DOHH2 (cell line): ENCODE results near the gene SAMD4B.
A peak's percentile ranks its signal among the peaks of the same experiment; 100 is the strongest.

Experiments used
- H3F3A ChIP-seq: fragments of 200-600 bp; sonication (generic), shearing (Covaris generic); 2 replicates; pipeline ENCODE4 v1.6.0; 2016; ENCODE audit warnings: antibody characterized with exemption, mild to moderate bottlenecking; ENCODE audit not compliant: control insufficient read depth, insufficient read depth
- H3K27ac ChIP-seq: fragments of 200-600 bp; sonication (generic); 2 replicates; pipeline ENCODE4 v1.5.1; 2014; ENCODE audit warnings: low read depth, mild to moderate bottlenecking, low read length, moderate library complexity
- H3K27me3 ChIP-seq: fragments of 200-600 bp; sonication (generic); 2 replicates; pipeline ENCODE4 v1.6.1; 2014; ENCODE audit warnings: mild to moderate bottlenecking, low read length, mixed read lengths; ENCODE audit not compliant: control insufficient read depth
- H3K36me3 ChIP-seq: fragments of 200-600 bp; sonication (generic); 2 replicates; pipeline ENCODE4 v1.6.1; 2014; ENCODE audit warnings: mild to moderate bottlenecking, low read length, moderate library complexity, mixed read lengths; ENCODE audit not compliant: control insufficient read depth
- H3K4me1 ChIP-seq: fragments of 200-600 bp; sonication (generic); 2 replicates; pipeline ENCODE4 v1.6.1; 2014; ENCODE audit warnings: mild to moderate bottlenecking, low read length, mixed read lengths; ENCODE audit not compliant: control insufficient read depth
- H3K4me2 ChIP-seq: fragments of 200-600 bp; sonication (generic); 2 replicates; pipeline ENCODE4 v1.6.0; 2014; ENCODE audit warnings: mild to moderate bottlenecking, low read length, moderate library complexity
- H3K4me3 ChIP-seq: fragments of 200-600 bp; sonication (generic); 2 replicates; pipeline ENCODE4 v1.5.1; 2014; ENCODE audit warnings: mild to moderate bottlenecking, low read length, mixed read lengths
- H3K79me2 ChIP-seq: fragments of 200-600 bp; sonication (generic); 2 replicates; pipeline ENCODE4 v1.6.1; 2014; ENCODE audit warnings: mild to moderate bottlenecking, low read length, mixed read lengths; ENCODE audit not compliant: control insufficient read depth
- H3K9me2 ChIP-seq: fragments of 200-600 bp; sonication (generic); replicated peaks from 2 replicates; pipeline ENCODE4 v1.6.1; 2014; ENCODE audit warnings: mild to moderate bottlenecking, low read length, mixed read lengths; ENCODE audit not compliant: control insufficient read depth
- H3K9me3 ChIP-seq: fragments of 200-600 bp; sonication (generic); 2 replicates; pipeline ENCODE4 v1.6.1; 2014; ENCODE audit warnings: antibody characterized with exemption, low read length, mixed read lengths; ENCODE audit not compliant: control insufficient read depth, insufficient read depth
- H4K20me1 ChIP-seq: fragments of 200-600 bp; sonication (generic); 2 replicates; pipeline ENCODE4 v1.6.0; 2014; ENCODE audit warnings: low read depth, mild to moderate bottlenecking, antibody characterized with exemption, low read length, moderate library complexity; ENCODE audit not compliant: control insufficient read depth, insufficient read depth
- CTCF ChIP-seq: fragments of 200-600 bp; sonication (generic); IDR thresholded peaks from one replicate; pipeline ENCODE4 v1.5.1; 2014; ENCODE audit warnings: antibody characterized with exemption, mild to moderate bottlenecking, low read depth, low read length; ENCODE audit not compliant: poor library complexity, severe bottlenecking
- EZH2phosphoT487 ChIP-seq: fragments of 200-600 bp; sonication (generic); IDR thresholded peaks from 2 replicates; pipeline ENCODE4 v1.6.1; 2017; ENCODE audit warnings: borderline replicate concordance, mild to moderate bottlenecking, antibody characterized with exemption, low read length, moderate library complexity, mixed read lengths

The SAMD4B gene

DNA sequence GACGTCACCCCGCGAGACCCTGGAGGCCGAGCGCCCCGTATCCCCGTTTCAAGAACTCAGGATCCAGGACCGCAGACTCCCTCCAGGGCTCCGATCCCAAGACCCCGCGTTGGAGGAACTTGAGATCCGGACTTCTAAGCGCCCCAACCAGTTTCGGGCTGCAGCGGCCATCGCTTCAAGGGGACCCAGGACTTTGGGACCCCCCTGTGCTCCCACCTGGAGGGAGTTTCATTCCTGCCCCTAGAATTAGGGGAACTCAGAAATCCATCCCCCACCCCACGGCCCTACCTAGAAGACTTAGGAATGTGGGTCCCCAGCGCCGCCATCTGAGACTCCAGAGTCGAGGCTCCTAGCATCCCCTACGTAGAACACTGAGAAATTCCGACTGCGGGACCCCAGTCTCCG lies 70.6 kb downstream of the SAMD4B start:
- Histone ChIP-seq H3K27ac (peak overlapping the region; percentile 70), H3K36me3 (peaks cover 26% of the 10 kb centered on the region), H3K4me2 (peak overlapping the region; percentile 83), H3K27me3 (no peaks in the 10 kb centered on the region), H3K4me1 (peaks cover 42% of the 10 kb centered on the region), H4K20me1 (peaks cover 11% of the 10 kb centered on the region), H3K9me2 (no peaks in the 10 kb centered on the region), H3K4me3 (peak overlapping the region; percentile 88), H3K9me3 (no peaks in the 10 kb centered on the region), H3K79me2 (peaks cover 44% of the 10 kb centered on the region), H3F3A (peaks cover 29% of the 10 kb centered on the region)
- no peak for TF ChIP-seq EZH2phosphoT487
- TF ChIP-seq CTCF = peak; percentile 24

GRCh38 chr19:39413272-39413910 lies 71.2 kb downstream of the SAMD4B start:
- Histone ChIP-seq H3K4me2 (peak overlapping the region; percentile 83), H3K27ac (peak overlapping the region; percentile 70), H4K20me1 (peaks cover 6% of the 10 kb centered on the region; the same call in 1 of the 2 replicates), H3K36me3 (peaks cover 21% of the 10 kb centered on the region), H3K27me3 (no peaks in the 10 kb centered on the region), H3K4me3 (peak overlapping the region; percentile 88), H3K79me2 (peaks cover 39% of the 10 kb centered on the region), H3K9me2 (no peaks in the 10 kb centered on the region), H3K9me3 (no peaks in the 10 kb centered on the region), H3K4me1 (peaks cover 42% of the 10 kb centered on the region), H3F3A (peaks cover 28% of the 10 kb centered on the region)
- no peak for TF ChIP-seq CTCF
- TF ChIP-seq EZH2phosphoT487 = no peak

DNA sequence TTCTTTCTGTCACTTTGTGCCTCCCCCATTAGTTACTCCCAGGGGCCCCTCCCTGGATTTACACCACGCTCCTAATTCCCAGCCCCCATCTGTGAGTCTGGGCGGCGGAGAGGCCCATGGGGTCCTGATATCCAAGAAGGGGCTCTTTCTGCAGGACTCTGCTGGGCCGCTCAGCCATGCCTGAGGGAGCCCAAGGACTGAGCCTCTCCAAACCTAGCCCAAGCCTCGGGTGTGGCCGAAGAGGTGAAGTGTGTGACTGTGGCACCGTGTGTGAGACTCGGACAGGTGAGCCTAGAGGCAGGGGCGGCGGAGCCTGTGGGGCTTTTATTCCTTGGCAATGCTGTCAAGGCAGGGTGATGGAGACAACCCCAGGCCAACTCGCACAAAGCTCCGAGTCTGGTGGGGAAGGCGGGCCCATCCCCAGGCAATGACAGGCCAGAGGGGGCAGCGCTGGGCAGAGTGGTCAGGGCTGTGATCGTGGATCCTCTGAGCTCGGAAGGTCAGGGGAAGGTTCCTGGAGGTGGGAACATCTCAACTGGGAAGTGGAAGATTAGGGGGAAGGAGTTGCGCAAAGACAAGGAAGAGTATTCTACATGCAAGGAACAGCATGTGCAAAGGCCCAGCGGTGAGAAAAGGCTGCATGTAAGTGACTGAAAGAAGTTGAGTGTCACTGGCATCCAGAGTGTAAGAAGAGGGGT lies 71.8 kb downstream of the SAMD4B start:
- peak; percentile 35 for TF ChIP-seq CTCF
- TF ChIP-seq EZH2phosphoT487 = no peak
- no peaks in the 10 kb centered on the region for H3K27me3 ChIP-seq
- peaks cover 22% of the 10 kb centered on the region for H3F3A ChIP-seq
- no peaks in the 10 kb centered on the region for H3K9me2 ChIP-seq
- H3K36me3 ChIP-seq = peaks cover 20% of the 10 kb centered on the region
- H3K4me2 ChIP-seq = peak overlapping the region; percentile 83
- H3K79me2 ChIP-seq = peaks cover 33% of the 10 kb centered on the region
- H3K9me3 ChIP-seq = no peaks in the 10 kb centered on the region
- H4K20me1 ChIP-seq = peaks cover 5% of the 10 kb centered on the region; the same call in 1 of the 2 replicates
- peaks cover 37% of the 10 kb centered on the region for H3K4me1 ChIP-seq
- H3K27ac ChIP-seq = 0 out of 2 replicates have a peak overlapping the region, but pooled peaks have one; percentile 70
- peak overlapping the region; percentile 88 for H3K4me3 ChIP-seq
